D721Med (cell line): ENCODE data around the gene RAB23.

Experiments
- DNase-seq: peaks from one replicate; pipeline ENCODE4 v3.0.0; 2011; ENCODE audit warnings: low spot score; ENCODE audit not compliant: insufficient read length
- FAIRE-seq: peaks from 2 replicates; lab custom pipeline; 2011; peaks lifted over from hg19 to GRCh38; lab: Jason Lieb, UNC
- TF ChIP-seq, protein P1 (sequence below): IDR thresholded peaks from 2 replicates; pipeline ENCODE4 v1.5.1; 2012; ENCODE audit warnings: mild to moderate bottlenecking, control low read depth; ENCODE audit not compliant: insufficient read depth; ENCODE audit errors: missing control alignments

Gene RAB23

DNA sequence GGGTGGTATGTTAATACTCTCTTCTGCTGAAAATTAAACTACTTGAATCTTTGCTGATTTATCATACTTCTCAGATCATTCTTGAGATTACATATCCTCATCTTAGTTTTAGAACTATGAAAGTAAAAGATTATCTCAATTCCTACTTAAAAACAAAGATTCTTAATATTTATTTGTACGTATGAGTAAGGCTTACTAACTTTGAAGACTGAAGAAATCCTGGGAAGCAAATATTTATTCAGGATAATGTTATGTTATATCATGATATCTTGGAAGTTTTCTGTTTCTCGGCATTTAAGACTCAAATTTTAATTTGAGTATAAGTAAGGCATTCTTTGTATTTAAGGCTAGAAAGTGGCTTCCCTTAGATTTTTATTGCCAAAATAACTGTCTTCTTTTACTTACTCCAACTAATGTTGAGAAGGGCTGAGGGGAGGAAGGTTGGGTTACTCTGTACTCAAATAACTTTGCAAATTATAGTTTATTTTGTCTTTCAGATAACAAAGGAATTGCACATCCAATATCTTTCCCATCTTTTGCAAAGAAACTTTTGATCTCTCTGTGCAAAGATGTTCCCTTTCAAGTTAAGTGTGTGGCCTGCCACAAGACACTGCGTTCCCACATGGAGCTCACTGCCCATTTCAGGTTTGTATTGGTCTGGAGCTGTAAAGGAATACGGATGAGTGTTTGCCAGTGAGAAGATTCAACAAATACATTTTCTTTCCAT, 80.5 kb downstream of the RAB23 start:
- no peak for FAIRE-seq
- no peak for DNase-seq
- TF ChIP-seq, protein P1, sequence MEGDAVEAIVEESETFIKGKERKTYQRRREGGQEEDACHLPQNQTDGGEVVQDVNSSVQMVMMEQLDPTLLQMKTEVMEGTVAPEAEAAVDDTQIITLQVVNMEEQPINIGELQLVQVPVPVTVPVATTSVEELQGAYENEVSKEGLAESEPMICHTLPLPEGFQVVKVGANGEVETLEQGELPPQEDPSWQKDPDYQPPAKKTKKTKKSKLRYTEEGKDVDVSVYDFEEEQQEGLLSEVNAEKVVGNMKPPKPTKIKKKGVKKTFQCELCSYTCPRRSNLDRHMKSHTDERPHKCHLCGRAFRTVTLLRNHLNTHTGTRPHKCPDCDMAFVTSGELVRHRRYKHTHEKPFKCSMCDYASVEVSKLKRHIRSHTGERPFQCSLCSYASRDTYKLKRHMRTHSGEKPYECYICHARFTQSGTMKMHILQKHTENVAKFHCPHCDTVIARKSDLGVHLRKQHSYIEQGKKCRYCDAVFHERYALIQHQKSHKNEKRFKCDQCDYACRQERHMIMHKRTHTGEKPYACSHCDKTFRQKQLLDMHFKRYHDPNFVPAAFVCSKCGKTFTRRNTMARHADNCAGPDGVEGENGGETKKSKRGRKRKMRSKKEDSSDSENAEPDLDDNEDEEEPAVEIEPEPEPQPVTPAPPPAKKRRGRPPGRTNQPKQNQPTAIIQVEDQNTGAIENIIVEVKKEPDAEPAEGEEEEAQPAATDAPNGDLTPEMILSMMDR: no peak

DNA sequence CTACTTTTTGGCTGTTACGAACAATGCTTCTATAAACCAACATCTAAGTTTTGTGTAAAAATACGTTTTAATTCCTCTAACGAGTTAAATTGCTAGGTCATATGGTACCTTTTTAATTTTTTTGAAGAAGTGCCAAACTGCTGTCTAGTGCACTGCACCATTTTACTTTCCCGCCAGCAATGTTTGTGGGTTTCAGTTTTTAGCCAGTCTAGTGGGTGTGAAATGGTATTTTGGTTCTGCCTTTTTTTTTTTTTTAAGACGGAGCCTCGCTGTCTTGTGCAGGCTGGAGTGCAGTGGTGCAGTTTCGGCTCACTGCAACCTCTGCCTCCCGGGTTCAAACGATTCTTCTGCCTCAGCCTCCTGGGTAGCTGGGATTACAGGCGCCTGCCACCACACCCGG, 84.1 kb downstream of the RAB23 start:
- DNase-seq: no peak
- TF ChIP-seq, protein P1: no peak
- no peak for FAIRE-seq

DNA sequence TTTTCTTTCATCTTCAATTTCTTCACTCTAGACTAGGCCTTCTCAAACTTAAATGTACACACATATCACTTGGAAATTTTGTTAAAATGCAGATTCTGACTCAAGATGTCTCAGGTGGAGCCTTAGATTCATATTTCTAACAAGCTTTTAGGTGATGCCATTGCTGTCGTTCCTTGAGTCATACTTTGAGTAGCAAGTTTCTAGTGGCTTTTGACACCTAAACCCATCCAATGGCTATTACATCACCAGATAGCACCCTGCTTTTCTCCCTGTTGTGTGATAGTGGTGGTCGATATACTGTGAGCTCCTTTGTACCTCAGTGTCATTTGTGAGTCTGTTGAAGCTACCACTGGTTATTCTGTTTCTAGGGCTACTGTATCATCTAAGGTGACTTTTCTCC, 84.8 kb downstream of the RAB23 start:
- TF ChIP-seq, protein P1: no peak
- FAIRE-seq (no peak), DNase-seq (no peak)
